HCT116 (cell line): ENCODE measurements around the gene GPR12.

Experiments used
- CEBPB ChIP-seq: IDR thresholded peaks from 2 replicates; pipeline ENCODE4 v1.6.1; 2012; ENCODE audit warnings: low read depth
- CTCF ChIP-seq, 3 experiments: fragments of 200-600 bp in 1 of 3; sonication (generic) in 1 of 3; IDR thresholded peaks in 2 of 3; conservative IDR thresholded peaks in 1 of 3; 2 replicates each; pipeline ENCODE4 v1.5.1; 2012 to 2017; ENCODE audit warnings: low read depth in 2 of 3, low read length in 2 of 3, antibody characterized with exemption in 1 of 3, borderline replicate concordance in 1 of 3, control low read depth in 1 of 3, mild to moderate bottlenecking in 1 of 3, mixed read lengths in 1 of 3, mixed run types in 1 of 3, moderate library complexity in 1 of 3; ENCODE audit not compliant: insufficient read depth in 1 of 3
- EGR1 ChIP-seq: IDR thresholded peaks from 2 replicates; pipeline ENCODE4 v1.6.1; 2012; ENCODE audit warnings: low read depth
- ELF1 ChIP-seq: IDR thresholded peaks from 2 replicates; pipeline ENCODE4 v1.6.1; 2012; ENCODE audit warnings: low read depth, borderline replicate concordance
- EZH2 ChIP-seq: fragments of 200-600 bp; sonication (generic); IDR thresholded peaks from 2 replicates; pipeline ENCODE4 v1.6.1; 2017; ENCODE audit warnings: antibody characterized with exemption, mixed run types
- MAX ChIP-seq: IDR thresholded peaks from 2 replicates; pipeline ENCODE4 v1.6.1; 2012
- POLR2A ChIP-seq: IDR thresholded peaks from 2 replicates; pipeline ENCODE4 v1.7.0; 2011; ENCODE audit warnings: borderline replicate concordance; ENCODE audit not compliant: insufficient read depth, insufficient read length; ENCODE audit errors: extremely low read depth
- POLR2AphosphoS5 ChIP-seq: IDR thresholded peaks from 2 replicates; pipeline ENCODE4 v1.6.1; 2011; ENCODE audit warnings: mild to moderate bottlenecking, low read depth, low read length, moderate library complexity
- SRF ChIP-seq: IDR thresholded peaks from 2 replicates; pipeline ENCODE4 v1.6.1; 2012; ENCODE audit warnings: low read depth
- YY1 ChIP-seq: IDR thresholded peaks from 2 replicates; pipeline ENCODE4 v1.6.1; 2011; ENCODE audit warnings: low read length, low read depth, moderate library complexity, mild to moderate bottlenecking; ENCODE audit not compliant: insufficient replicate concordance; ENCODE audit errors: extremely low read depth

- TF ChIP-seq POLR2AphosphoS5 = no peak
- TF ChIP-seq MAX = no peak
- TF ChIP-seq EZH2 = no peak
- TF ChIP-seq YY1 = no peak
- TF ChIP-seq CEBPB = no peak
- no peak for TF ChIP-seq CTCF (IDR thresholded peaks at IDR 0.05 in 2 of 3, conservative IDR thresholded peaks at IDR 0.05 in 1 of 3; ENCODE audit: borderline replicate concordance in 1 of 3, insufficient read depth in 1 of 3, low read depth in 2 of 3, low read length in 2 of 3)
- TF ChIP-seq EGR1 = no peak
- no peak for TF ChIP-seq SRF
- no peak for TF ChIP-seq ELF1
- no peak for TF ChIP-seq POLR2A
Observed at GRCh38 chr13:26709461-26709860, 51.1 kb downstream of the GPR12 start.
